H1 (cell line): ENCODE results near the gene MCC. TPM values are rescaled to one million over a fixed set of nuclear protein-coding genes. Genes with fewer than 3 reads are reported as not detected.

Experiments used
- BCL11A ChIP-seq, 2 experiments: IDR thresholded peaks; one replicate each; pipeline ENCODE4 v1.6.1; 2011; ENCODE audit warnings: low read depth in 2 of 2, low read length in 2 of 2, mild to moderate bottlenecking in 2 of 2
- HDAC2 ChIP-seq, 2 experiments: fragments of 300-600 bp in 1 of 2; sonication (generic) in 1 of 2; IDR thresholded peaks; 2 replicates each; pipeline ENCODE4 v1.6.1; 2011 to 2012; ENCODE audit warnings: low read depth in 2 of 2, low read length in 2 of 2, mild to moderate bottlenecking in 2 of 2, moderate library complexity in 2 of 2, borderline replicate concordance in 1 of 2, inconsistent platforms in 1 of 2
- RBBP5 ChIP-seq: IDR thresholded peaks from 2 replicates; pipeline ENCODE4 v1.7.1; 2012; ENCODE audit warnings: low read depth, mild to moderate bottlenecking, inconsistent platforms, low read length, moderate library complexity, borderline replicate concordance
- polyA plus RNA-seq, 7 experiments: library from polyadenylated mRNA; depleted of rRNA in 3 of 7; stranded (reverse) in 5 of 7; unstranded in 2 of 7; fragments of >200 nt in 5 of 7; fragments of 200-250 nt in 2 of 7; gene quantifications; 1 replicate in 5 of 7; 2 replicates in 1 of 7; 4 replicates in 1 of 7; pipeline versions ENCODE4 v1.2.1 to v1.2.3, GENCODE V29; 2011 to 2013; ENCODE audit warnings: missing spikeins in 2 of 7, mixed read lengths in 2 of 7
- total RNA-seq: library from RNA; stranded (reverse); fragmentation: NEBNext Ultra II Directional; extraction: Animal tissue kit (Norgen Biotek cat#: 25700); gene quantifications from 2 replicates; pipeline ENCODE4 v1.2.1, GENCODE V29; 2021

The MCC gene
- total and polyA plus RNA-seq, 2 of the 8 experiments (the other 6 are each of a cell fraction or from before 2014, with no cell fraction given), result 2.6 to 18.3 TPM

GRCh38 chr5:113343343-113343742, 144.9 kb downstream of the MCC start (continued):
- TF ChIP-seq HDAC2 (IDR thresholded peaks at IDR 0.05; ENCODE audit: borderline replicate concordance in 1 of 2, low read depth in 2 of 2, low read length in 2 of 2) (no peak), BCL11A (IDR thresholded peaks at IDR 0.05; ENCODE audit: low read depth in 2 of 2, low read length in 2 of 2) (no peak), RBBP5 (no peak)
